Liver (tissue), 9 donors: Measurements from ENCODE around the gene PPP4R2. TPM values are rescaled to one million over a fixed set of nuclear protein-coding genes. Genes with fewer than 3 reads are reported as not detected.

Source experiments
- DNase-seq: peaks from one replicate; pipeline ENCODE4 v3.0.0-alpha.2; 2017; ENCODE audit warnings: low spot score
- H3K27ac ChIP-seq, 2 donors: one replicate each; pipeline ENCODE4 v1.7.0; 2013; ENCODE audit warnings: inconsistent platforms in 2 of 2, low read length in 2 of 2, control low read depth in 1 of 2, low read depth in 1 of 2, mild to moderate bottlenecking in 1 of 2
- H3K27me3 ChIP-seq, 4 donors: one replicate each; pipeline versions ENCODE4 v1.6.1 to v1.7.0; 2013; ENCODE audit warnings: low read length in 3 of 4, inconsistent platforms in 1 of 4, mild to moderate bottlenecking in 1 of 4, moderate library complexity in 1 of 4; ENCODE audit not compliant: control insufficient read depth in 4 of 4, insufficient read depth in 4 of 4
- H3K36me3 ChIP-seq, 4 donors: one replicate each; pipeline versions ENCODE4 v1.6.1 to v1.7.0; 2013; ENCODE audit warnings: low read length in 3 of 4, mild to moderate bottlenecking in 3 of 4, low read depth in 1 of 4, moderate library complexity in 1 of 4; ENCODE audit not compliant: control insufficient read depth in 4 of 4, insufficient read depth in 3 of 4
- H3K4me1 ChIP-seq, 4 donors: one replicate each; pipeline versions ENCODE4 v1.6.1 to v1.7.0; 2013; ENCODE audit warnings: low read length in 3 of 4, mild to moderate bottlenecking in 3 of 4, moderate library complexity in 1 of 4; ENCODE audit not compliant: control insufficient read depth in 4 of 4, insufficient read depth in 4 of 4
- H3K4me3 ChIP-seq, 3 donors: one replicate each; pipeline versions ENCODE4 v1.6.1 to v1.7.0; 2013; ENCODE audit warnings: low read length in 3 of 3, control low read depth in 1 of 3, low read depth in 1 of 3, mild to moderate bottlenecking in 1 of 3
- H3K9ac ChIP-seq, 2 donors: one replicate each; pipeline ENCODE4 v1.7.0; 2013; ENCODE audit warnings: low read length in 2 of 2, mild to moderate bottlenecking in 2 of 2, moderate library complexity in 2 of 2, control low read depth in 1 of 2, low read depth in 1 of 2
- H3K9me3 ChIP-seq, 4 donors: one replicate each; pipeline versions ENCODE4 v1.6.1 to v1.7.0; 2013; ENCODE audit warnings: low read length in 3 of 4; ENCODE audit not compliant: control insufficient read depth in 4 of 4
- ATF3 ChIP-seq: IDR thresholded peaks from 2 replicates; pipeline ENCODE4 v1.6.1; 2016; ENCODE audit warnings: antibody characterized with exemption
- EGR1 ChIP-seq, 2 donors: IDR thresholded peaks; 2 replicates each; pipeline ENCODE4 v1.6.1; 2016 to 2018; ENCODE audit warnings: antibody characterized with exemption in 2 of 2, low read depth in 2 of 2
- FOXA1 ChIP-seq: IDR thresholded peaks from 2 replicates; pipeline ENCODE4 v1.6.1; 2016; ENCODE audit warnings: antibody characterized with exemption
- FOXA2 ChIP-seq: IDR thresholded peaks from 2 replicates; pipeline ENCODE4 v1.6.1; 2016; ENCODE audit warnings: antibody characterized with exemption
- GABPA ChIP-seq, 2 donors: IDR thresholded peaks in 1 of 2; conservative IDR thresholded peaks in 1 of 2; 2 replicates each; pipeline ENCODE4 v1.6.1; 2016; ENCODE audit warnings: antibody characterized with exemption in 2 of 2, mild to moderate bottlenecking in 1 of 2, moderate library complexity in 1 of 2
- HNF4A ChIP-seq, 2 donors: conservative IDR thresholded peaks; 2 replicates each; pipeline ENCODE4 v1.6.1; 2016; ENCODE audit warnings: antibody characterized with exemption in 2 of 2, mild to moderate bottlenecking in 2 of 2
- HNF4G ChIP-seq: IDR thresholded peaks from 2 replicates; pipeline ENCODE4 v1.6.1; 2016; ENCODE audit warnings: antibody characterized with exemption
- JUND ChIP-seq, 2 donors: IDR thresholded peaks; 2 replicates each; pipeline ENCODE4 v1.6.1; 2016; ENCODE audit warnings: antibody characterized with exemption in 2 of 2
- NR2F2 ChIP-seq: IDR thresholded peaks from 2 replicates; pipeline ENCODE4 v1.6.1; 2016; ENCODE audit warnings: antibody characterized with exemption
- RAD21 ChIP-seq, 2 donors: IDR thresholded peaks; 2 replicates each; pipeline ENCODE4 v1.6.1; 2016; ENCODE audit warnings: antibody characterized with exemption in 2 of 2, mild to moderate bottlenecking in 2 of 2
- REST ChIP-seq: IDR thresholded peaks from 2 replicates; pipeline ENCODE4 v1.6.1; 2016; ENCODE audit warnings: antibody characterized with exemption, mild to moderate bottlenecking
- RXRA ChIP-seq, 2 donors: IDR thresholded peaks; 2 replicates each; pipeline ENCODE4 v1.6.1; 2017 to 2018; ENCODE audit warnings: antibody characterized with exemption in 2 of 2, mild to moderate bottlenecking in 1 of 2
- SP1 ChIP-seq: IDR thresholded peaks from 2 replicates; pipeline ENCODE4 v1.6.1; 2018; ENCODE audit warnings: antibody characterized with exemption, mild to moderate bottlenecking
- TAF1 ChIP-seq: conservative IDR thresholded peaks from 2 replicates; pipeline ENCODE4 v1.6.1; 2016; ENCODE audit warnings: antibody characterized with exemption, mild to moderate bottlenecking
- YY1 ChIP-seq: IDR thresholded peaks from 2 replicates; pipeline ENCODE4 v1.6.1; 2016; ENCODE audit warnings: antibody characterized with exemption, mild to moderate bottlenecking
- ZBTB33 ChIP-seq: IDR thresholded peaks from 2 replicates; pipeline ENCODE4 v1.6.1; 2016; ENCODE audit warnings: antibody characterized with exemption
- WGBS: extraction: QIAGEN DNeasy Blood & Tissue Kit; methylation state at CpG from one replicate; pipeline ENCODE4 v1.1.7; 2013; 5-methylcytosine and 5-hydroxymethylcytosine counted together
- polyA plus RNA-seq, 2 donors: library from polyadenylated mRNA; stranded (reverse) in 1 of 2; unstranded in 1 of 2; fragments of 200-250 nt in 1 of 2; fragments of >200 nt in 1 of 2; fragmentation: Nextera tagmentation in 1 of 2; extraction: Ambion mirVana in 1 of 2; gene quantifications; one replicate each; pipeline versions ENCODE4 v1.2.1 to v1.2.3, GENCODE V29; 2013 to 2015
- total RNA-seq, 2 donors: library from RNA; depleted of rRNA; stranded (reverse); fragments of >200 nt; gene quantifications; one replicate each; pipeline ENCODE4 v1.2.3, GENCODE V29; 2014
- TF ChIP-seq, protein P1 (sequence below): fragments of 150-350 bp; IDR thresholded peaks from 2 replicates; pipeline ENCODE4 v1.5.1; 2017; ENCODE audit warnings: improper control_type of control experiment, low read depth, low read length; ENCODE audit not compliant: missing input control
- TF ChIP-seq, protein P2 (sequence below): IDR thresholded peaks from 2 replicates; pipeline ENCODE4 v1.6.1; 2016; ENCODE audit warnings: antibody characterized with exemption
- donor health status: healthy.
- donor health status: healthy.
- donor health status: healthy.
- donor health status: healthy.
- donor health status: healthy.

Gene PPP4R2
- total and polyA plus RNA-seq, 4 donors, result 12.2 to 35.9 (median 33.7) TPM

- H3K27ac ChIP-seq, result no peak overlapping the region
- no peak for TF ChIP-seq SP1
- WGBS, result 91% methylated on average over 3 of the region's 3 CpGs
Observed at GRCh38 chr3:72982609-72983366, 13.8 kb upstream of the PPP4R2 start.

DNA sequence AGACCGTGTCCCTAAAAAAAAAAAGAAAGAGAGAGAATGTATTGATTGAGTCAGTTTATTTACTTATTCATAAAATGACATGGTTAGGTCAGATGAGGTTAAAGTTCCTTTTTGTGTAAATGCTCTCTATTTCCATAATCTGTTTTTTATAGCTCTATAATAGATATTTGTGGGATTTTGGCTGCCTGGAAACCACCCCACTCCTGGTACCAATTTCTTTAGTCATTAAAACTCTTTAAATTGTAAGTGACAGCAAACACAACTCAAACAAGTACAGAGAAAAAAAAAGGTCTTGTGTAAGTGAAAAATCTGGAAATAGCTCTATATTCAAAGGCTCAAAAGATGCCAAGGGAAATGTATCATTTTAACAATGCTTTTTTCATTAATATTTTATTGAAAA is 11.0 kb upstream of the PPP4R2 start:
- no peak for TF ChIP-seq GABPA (IDR thresholded peaks at IDR 0.05 in 1 of 2, conservative IDR thresholded peaks at IDR 0.05 in 1 of 2)
- no peak for TF ChIP-seq TAF1
- TF ChIP-seq, protein P1, sequence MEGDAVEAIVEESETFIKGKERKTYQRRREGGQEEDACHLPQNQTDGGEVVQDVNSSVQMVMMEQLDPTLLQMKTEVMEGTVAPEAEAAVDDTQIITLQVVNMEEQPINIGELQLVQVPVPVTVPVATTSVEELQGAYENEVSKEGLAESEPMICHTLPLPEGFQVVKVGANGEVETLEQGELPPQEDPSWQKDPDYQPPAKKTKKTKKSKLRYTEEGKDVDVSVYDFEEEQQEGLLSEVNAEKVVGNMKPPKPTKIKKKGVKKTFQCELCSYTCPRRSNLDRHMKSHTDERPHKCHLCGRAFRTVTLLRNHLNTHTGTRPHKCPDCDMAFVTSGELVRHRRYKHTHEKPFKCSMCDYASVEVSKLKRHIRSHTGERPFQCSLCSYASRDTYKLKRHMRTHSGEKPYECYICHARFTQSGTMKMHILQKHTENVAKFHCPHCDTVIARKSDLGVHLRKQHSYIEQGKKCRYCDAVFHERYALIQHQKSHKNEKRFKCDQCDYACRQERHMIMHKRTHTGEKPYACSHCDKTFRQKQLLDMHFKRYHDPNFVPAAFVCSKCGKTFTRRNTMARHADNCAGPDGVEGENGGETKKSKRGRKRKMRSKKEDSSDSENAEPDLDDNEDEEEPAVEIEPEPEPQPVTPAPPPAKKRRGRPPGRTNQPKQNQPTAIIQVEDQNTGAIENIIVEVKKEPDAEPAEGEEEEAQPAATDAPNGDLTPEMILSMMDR, result no peak
- no peak for TF ChIP-seq RAD21 (IDR thresholded peaks at IDR 0.05)
- TF ChIP-seq, protein P2, sequence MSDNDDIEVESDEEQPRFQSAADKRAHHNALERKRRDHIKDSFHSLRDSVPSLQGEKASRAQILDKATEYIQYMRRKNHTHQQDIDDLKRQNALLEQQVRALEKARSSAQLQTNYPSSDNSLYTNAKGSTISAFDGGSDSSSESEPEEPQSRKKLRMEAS, result no peak
- no peak for TF ChIP-seq SP1
- no peak for TF ChIP-seq HNF4G
- no peak for TF ChIP-seq REST
- no peak for TF ChIP-seq HNF4A (conservative IDR thresholded peaks at IDR 0.05)
- no peak for TF ChIP-seq EGR1 (IDR thresholded peaks at IDR 0.05; ENCODE audit: low read depth in 2 of 2)
- no peak for TF ChIP-seq ZBTB33
- TF ChIP-seq ATF3, result no peak
- no peak for TF ChIP-seq YY1
- TF ChIP-seq FOXA2, result no peak
- no peak for TF ChIP-seq NR2F2
- no peak for TF ChIP-seq FOXA1
- no peak for TF ChIP-seq RXRA (IDR thresholded peaks at IDR 0.05)
- TF ChIP-seq JUND (IDR thresholded peaks at IDR 0.05), result no peak
- H3K4me3 ChIP-seq, result no peak overlapping the region
- no peaks in the 10 kb centered on the region for H3K27me3 ChIP-seq
- no peak for DNase-seq
- no peak overlapping the region for H3K27ac ChIP-seq
- 33% methylated on average over 1 of the region's 1 CpG for WGBS
- no peak overlapping the region for H3K9ac ChIP-seq
- H3K4me1 ChIP-seq, result no peaks in the 10 kb centered on the region
- peaks cover 0 to 3% (median 0%) of the 10 kb centered on the region in 4 donors for H3K9me3 ChIP-seq
- no peaks in the 10 kb centered on the region for H3K36me3 ChIP-seq

More at GRCh38 chr3:72982609-72983366, 13.8 kb upstream of the PPP4R2 start:
- no peak for DNase-seq
- H3K36me3 ChIP-seq, result no peaks in the 10 kb centered on the region
- H3K27me3 ChIP-seq, result no peaks in the 10 kb centered on the region
- no peaks in the 10 kb centered on the region for H3K4me1 ChIP-seq
- no peak overlapping the region for H3K9ac ChIP-seq
- no peak overlapping the region for H3K4me3 ChIP-seq
- peaks cover 0 to 3% (median 0%) of the 10 kb centered on the region in 4 donors for H3K9me3 ChIP-seq
